Measurements from ENCODE around the gene XXYLT1.

The XXYLT1 gene

GRCh38 chr3:195212033-195212748 is 58.8 kb downstream of the XXYLT1 start:
- no peak overlapping the region for H2AFZ ChIP-seq (ENCODE audit: low read depth, low read length, severe bottlenecking)
- no peaks in the 10 kb centered on the region for H3K9me2 ChIP-seq (replicated peaks; ENCODE audit: insufficient read depth, low read length)
- H3K4me2 ChIP-seq (ENCODE audit: low read depth, low read length, poor library complexity, severe bottlenecking) = no peak overlapping the region
- TF ChIP-seq EZH2phosphoT487 (conservative IDR thresholded peaks at IDR 0.05; ENCODE audit: low read length) (no peak), CTCF (IDR thresholded peaks at IDR 0.05; ENCODE audit: insufficient read depth, low read length, poor library complexity, severe bottlenecking) (no peak)
- H4K20me1 ChIP-seq (ENCODE audit: low read depth, low read length) = no peaks in the 10 kb centered on the region
- no peaks in the 10 kb centered on the region for H3F3A ChIP-seq (ENCODE audit: insufficient read depth)
- H3K27ac ChIP-seq (ENCODE audit: low read depth, low read length) = no peak overlapping the region
- no peak overlapping the region for H3K9ac ChIP-seq (ENCODE audit: low read length)
- no peaks in the 10 kb centered on the region for H3K36me3 ChIP-seq (ENCODE audit: low read length)
- no peaks in the 10 kb centered on the region for H3K9me3 ChIP-seq (ENCODE audit: insufficient read depth, low read length)
- no peaks in the 10 kb centered on the region for H3K27me3 ChIP-seq (ENCODE audit: low read length)
- H3K4me3 ChIP-seq (ENCODE audit: insufficient read depth, low read length, poor library complexity, severe bottlenecking) = no peak overlapping the region
- H3K79me2 ChIP-seq (ENCODE audit: insufficient read depth, low read length) = no peaks in the 10 kb centered on the region

- Histone ChIP-seq H3K36me3 (ENCODE audit: low read length) (no peaks in the 10 kb centered on the region), H3K4me3 (ENCODE audit: insufficient read depth, low read length, poor library complexity, severe bottlenecking) (no peak overlapping the region), H4K20me1 (ENCODE audit: low read depth, low read length) (no peaks in the 10 kb centered on the region), H2AFZ (ENCODE audit: low read depth, low read length, severe bottlenecking) (no peak overlapping the region), H3K9me2 (replicated peaks; ENCODE audit: insufficient read depth, low read length) (no peaks in the 10 kb centered on the region), H3K4me2 (ENCODE audit: low read depth, low read length, poor library complexity, severe bottlenecking) (no peak overlapping the region), H3F3A (ENCODE audit: insufficient read depth) (no peaks in the 10 kb centered on the region), H3K79me2 (ENCODE audit: insufficient read depth, low read length) (no peaks in the 10 kb centered on the region), H3K9ac (ENCODE audit: low read length) (no peak overlapping the region), H3K27ac (ENCODE audit: low read depth, low read length) (no peak overlapping the region), H3K27me3 (ENCODE audit: low read length) (no peaks in the 10 kb centered on the region), H3K9me3 (ENCODE audit: insufficient read depth, low read length) (no peaks in the 10 kb centered on the region)
- TF ChIP-seq CTCF (IDR thresholded peaks at IDR 0.05; ENCODE audit: insufficient read depth, low read length, poor library complexity, severe bottlenecking) (no peak), EZH2phosphoT487 (conservative IDR thresholded peaks at IDR 0.05; ENCODE audit: low read length) (no peak)
These were observed 60.5 kb downstream of the XXYLT1 start for GRCh38 chr3:195210266-195210973.

- H3K79me2 ChIP-seq (ENCODE audit: insufficient read depth, low read length) = no peaks in the 10 kb centered on the region
- no peak overlapping the region for H3K4me2 ChIP-seq (ENCODE audit: low read depth, low read length, poor library complexity, severe bottlenecking)
- H3K9ac ChIP-seq (ENCODE audit: low read length) = no peak overlapping the region
- no peak overlapping the region for H2AFZ ChIP-seq (ENCODE audit: low read depth, low read length, severe bottlenecking)
- H3K36me3 ChIP-seq (ENCODE audit: low read length) = no peaks in the 10 kb centered on the region
- no peaks in the 10 kb centered on the region for H3F3A ChIP-seq (ENCODE audit: insufficient read depth)
- no peak overlapping the region for H3K4me3 ChIP-seq (ENCODE audit: insufficient read depth, low read length, poor library complexity, severe bottlenecking)
- no peaks in the 10 kb centered on the region for H3K27me3 ChIP-seq (ENCODE audit: low read length)
- H4K20me1 ChIP-seq (ENCODE audit: low read depth, low read length) = no peaks in the 10 kb centered on the region
- H3K27ac ChIP-seq (ENCODE audit: low read depth, low read length) = no peak overlapping the region
- no peaks in the 10 kb centered on the region for H3K9me3 ChIP-seq (ENCODE audit: insufficient read depth, low read length)
- no peaks in the 10 kb centered on the region for H3K9me2 ChIP-seq (replicated peaks; ENCODE audit: insufficient read depth, low read length)
- TF ChIP-seq CTCF (IDR thresholded peaks at IDR 0.05; ENCODE audit: insufficient read depth, low read length, poor library complexity, severe bottlenecking) = no peak
- no peak for TF ChIP-seq EZH2phosphoT487 (conservative IDR thresholded peaks at IDR 0.05; ENCODE audit: low read length)
These were observed 61.1 kb downstream of the XXYLT1 start for GRCh38 chr3:195209847-195210265.

Measured in SU-DHL-6 (cell line).